GM12892 (cell line): ENCODE results near the gene VSTM4.

Experiments used
- POLR2A ChIP-seq: IDR thresholded peaks from 2 replicates; pipeline ENCODE4 v1.6.1; 2011; ENCODE audit warnings: low read depth, low read length, control low read depth
- POLR2AphosphoS5 ChIP-seq: IDR thresholded peaks from 2 replicates; pipeline ENCODE4 v1.6.1; 2011; ENCODE audit warnings: low read depth, low read length, control low read depth

DNA sequence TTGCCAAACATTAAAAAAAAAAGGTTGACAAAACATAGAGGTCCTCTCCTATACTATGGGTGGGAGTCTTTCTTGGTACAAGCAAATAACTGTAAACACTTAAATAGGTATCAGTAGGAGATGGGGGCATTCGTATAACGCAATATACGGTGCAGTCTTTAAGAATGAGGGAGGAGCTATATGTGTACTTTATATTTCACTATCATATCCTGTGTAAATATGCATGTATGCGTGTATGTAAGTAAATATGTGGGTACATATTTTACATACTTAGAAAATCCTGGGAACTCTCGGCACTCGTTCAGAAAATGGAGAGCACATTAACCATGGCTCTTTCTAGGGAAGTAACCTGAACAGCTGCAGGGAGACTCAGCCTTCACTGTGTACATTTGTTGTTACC lies 93.6 kb downstream of the VSTM4 start:
- TF ChIP-seq POLR2A (no peak), POLR2AphosphoS5 (no peak)
